HL-60 (cell line): Measurements from ENCODE around the gene MYOZ3.

Experiments
- DNase-seq, 2 experiments: peaks; one replicate each; pipeline ENCODE4 v3.0.0-alpha.2; 2010 to 2020; ENCODE audit warnings: low read depth in 1 of 2, low spot score in 1 of 2
- H3K27ac ChIP-seq: fragments of 250-450 bp; sonication (Bioruptor Pico); replicated peaks from 2 replicates; pipeline ENCODE4 v1.5.1; 2020; ENCODE audit warnings: mild to moderate bottlenecking, moderate library complexity
- H3K27me3 ChIP-seq: fragments of 250-450 bp; sonication (Bioruptor Pico); 2 replicates; pipeline ENCODE4 v1.5.1; 2021; ENCODE audit warnings: mild to moderate bottlenecking, moderate library complexity; ENCODE audit not compliant: insufficient read depth, poor library complexity, severe bottlenecking
- H3K4me3 ChIP-seq: replicated peaks from 2 replicates; pipeline ENCODE4 v1.5.1; 2011; ENCODE audit warnings: mild to moderate bottlenecking, control low read depth, low read length; ENCODE audit not compliant: insufficient read depth
- CTCF ChIP-seq: IDR thresholded peaks from one replicate; pipeline ENCODE4 v1.5.1; 2011; ENCODE audit warnings: low read length, control low read depth, inconsistent platforms; ENCODE audit not compliant: insufficient read depth
- GABPA ChIP-seq: IDR thresholded peaks from 2 replicates; pipeline ENCODE4 v1.6.1; 2012; ENCODE audit warnings: low read depth
- POLR2AphosphoS5 ChIP-seq: IDR thresholded peaks from 2 replicates; pipeline ENCODE4 v1.6.1; 2012; ENCODE audit warnings: low read depth
- REST ChIP-seq: IDR thresholded peaks from 2 replicates; pipeline ENCODE4 v1.6.1; 2012; ENCODE audit warnings: low read depth; ENCODE audit not compliant: insufficient replicate concordance
- SPI1 ChIP-seq: IDR thresholded peaks from 2 replicates; pipeline ENCODE4 v1.6.1; 2012; ENCODE audit warnings: low read depth, mild to moderate bottlenecking, borderline replicate concordance

The MYOZ3 gene

DNA sequence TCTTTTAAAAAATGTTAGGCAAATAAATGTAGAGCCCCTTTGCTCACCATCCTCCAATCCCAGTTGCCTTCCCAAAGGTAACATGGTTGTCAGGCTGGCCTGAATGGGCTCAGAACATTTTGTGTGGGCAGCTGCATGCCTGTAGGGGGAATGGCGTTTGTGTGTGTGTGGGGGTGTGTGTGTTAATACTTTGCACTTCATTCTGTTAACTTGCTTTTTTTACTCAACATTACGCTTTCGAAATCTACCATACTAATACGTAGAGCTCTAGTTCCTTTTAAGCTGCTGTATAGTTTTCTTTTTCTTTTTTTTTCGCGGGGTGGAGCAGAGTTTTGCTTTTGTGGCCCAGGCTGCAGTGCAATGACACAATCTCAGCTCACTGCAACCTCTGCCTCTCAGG, 14.0 kb downstream of the MYOZ3 start:
- H3K4me3 ChIP-seq: no peak overlapping the region
- peaks cover 6% of the 10 kb centered on the region for H3K27me3 ChIP-seq
- DNase-seq: peak in 1 of 2 experiments; percentile 19
- TF ChIP-seq POLR2AphosphoS5 (no peak), REST (no peak), SPI1 (no peak), CTCF (no peak), GABPA (no peak)
- H3K27ac ChIP-seq: no peak overlapping the region

DNA sequence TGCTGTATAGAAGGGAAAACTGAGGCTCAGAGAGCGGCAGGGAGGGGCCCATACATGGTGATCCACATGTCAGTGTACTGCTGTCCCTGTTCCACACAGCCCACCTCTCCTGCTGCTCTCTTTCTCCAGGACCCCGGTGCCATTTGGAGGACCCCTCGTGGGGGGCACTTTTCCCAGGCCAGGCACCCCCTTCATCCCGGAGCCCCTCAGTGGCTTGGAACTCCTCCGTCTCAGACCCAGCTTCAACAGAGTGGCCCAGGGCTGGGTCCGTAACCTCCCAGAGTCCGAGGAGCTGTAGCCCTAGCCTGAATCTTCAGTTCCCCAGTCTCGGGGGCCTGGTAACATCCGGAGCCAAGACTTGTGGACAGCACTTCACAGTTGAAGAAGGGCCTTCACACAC, 15.5 kb downstream of the MYOZ3 start:
- no peak overlapping the region for H3K27ac ChIP-seq
- H3K4me3 ChIP-seq: no peak overlapping the region
- TF ChIP-seq GABPA (no peak), CTCF (no peak), POLR2AphosphoS5 (no peak), REST (no peak), SPI1 (no peak)
- no peak for DNase-seq
- H3K27me3 ChIP-seq: peaks cover 3% of the 10 kb centered on the region

DNA sequence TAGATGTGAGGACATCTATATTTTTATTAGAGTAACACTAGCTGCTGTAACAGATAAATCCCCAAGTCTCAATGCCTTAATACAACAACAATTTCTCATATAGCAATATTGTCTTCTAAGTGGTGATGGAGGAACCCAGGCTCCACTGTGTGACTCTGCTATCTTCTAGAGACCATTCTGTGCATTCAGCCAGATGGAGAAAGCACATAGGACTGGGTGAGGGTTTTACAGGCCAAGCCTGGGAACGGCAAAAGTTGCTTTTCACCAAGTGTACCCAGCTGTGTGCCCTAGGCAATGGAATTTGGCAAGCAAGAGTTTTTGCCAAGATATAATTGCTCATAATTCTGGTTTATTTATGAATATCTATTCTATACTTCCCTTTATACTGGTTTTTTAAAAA, 28.1 kb downstream of the MYOZ3 start:
- Histone ChIP-seq H3K27me3 (no peaks in the 10 kb centered on the region), H3K27ac (no peak overlapping the region), H3K4me3 (no peak overlapping the region)
- TF ChIP-seq POLR2AphosphoS5 (no peak), SPI1 (no peak), REST (no peak), GABPA (no peak), CTCF (no peak)
- no peak for DNase-seq
